Gastroesophageal sphincter (tissue), 4 donors: Measurements from ENCODE around the gene CHST1. TPM values are rescaled to one million over a fixed set of nuclear protein-coding genes. Genes with fewer than 3 reads are reported as not detected.

Experiments
- ATAC-seq: fragments of 150-250 bp; one replicate; pipeline ENCODE4 v1.9.1; 2016; ENCODE audit warnings: mild to moderate bottlenecking, moderate library complexity
- H3K27ac ChIP-seq, 4 donors: fragments of 200-600 bp; sonication (generic) in 3 of 4; 1 replicate in 3 of 4; 2 replicates in 1 of 4; pipeline ENCODE4 v1.5.1; 2016 to 2019
- H3K27me3 ChIP-seq: fragments of 200-600 bp; sonication (generic); one replicate; pipeline ENCODE4 v1.5.1; 2019
- H3K36me3 ChIP-seq, 2 donors: fragments of 200-600 bp; sonication (generic); one replicate each; pipeline ENCODE4 v1.5.1; 2019; ENCODE audit warnings: control low read depth in 1 of 2
- H3K4me1 ChIP-seq, 3 donors: fragments of 200-600 bp; sonication (generic); 1 replicate in 2 of 3; 2 replicates in 1 of 3; pipeline ENCODE4 v1.5.1; 2016 to 2019; ENCODE audit warnings: control low read depth in 2 of 3
- H3K4me3 ChIP-seq, 2 donors: fragments of 200-600 bp; sonication (generic); one replicate each; pipeline ENCODE4 v1.5.1; 2019; ENCODE audit warnings: mild to moderate bottlenecking in 1 of 2, moderate library complexity in 1 of 2
- H3K9me3 ChIP-seq, 3 donors: fragments of 200-600 bp; sonication (generic); one replicate each; pipeline ENCODE4 v1.5.1; 2017 to 2019; ENCODE audit warnings: control low read depth in 2 of 3
- CTCF ChIP-seq, 4 experiments: fragments of 200-600 bp in 2 of 4; fragments of 450-650 bp in 2 of 4; sonication (generic) in 1 of 4; IDR thresholded peaks; one replicate each; pipeline ENCODE4 v1.5.1; 2017 to 2019; ENCODE audit warnings: antibody characterized with exemption in 4 of 4, mild to moderate bottlenecking in 2 of 4, moderate library complexity in 2 of 4
- EP300 ChIP-seq: sonication (generic); formaldehyde crosslinking; IDR thresholded peaks from one replicate; pipeline ENCODE4 v1.6.1; 2017; ENCODE audit warnings: antibody characterized with exemption, mild to moderate bottlenecking
- POLR2A ChIP-seq, 2 donors: fragments of 450-650 bp; IDR thresholded peaks; one replicate each; pipeline ENCODE4 v1.6.1; 2017; ENCODE audit warnings: antibody characterized with exemption in 2 of 2, mild to moderate bottlenecking in 2 of 2, moderate library complexity in 1 of 2
- POLR2AphosphoS5 ChIP-seq: sonication (generic); formaldehyde crosslinking; IDR thresholded peaks from one replicate; pipeline ENCODE4 v1.6.1; 2017; ENCODE audit warnings: antibody characterized with exemption
- WGBS, 2 donors: methylation state at CpG; one replicate each; pipeline ENCODE4 v1.1.5; 2018; ENCODE audit warnings: low coverage in 1 of 2; 5-methylcytosine and 5-hydroxymethylcytosine counted together
- total RNA-seq, 4 donors: library from RNA; depleted of rRNA; stranded (reverse); fragments of >200 nt; gene quantifications; one replicate each; pipeline ENCODE4 v1.1.0, GENCODE V29; 2016

The CHST1 gene
- total RNA-seq, 4 donors from 2014 or later = 2.1 to 4.7 (median 2.4) TPM

GRCh38 chr11:45610627-45611026 lies 54.8 kb downstream of the CHST1 start:
- Histone ChIP-seq H3K4me1 (no peaks in the 10 kb centered on the region), H3K27ac (no peak overlapping the region), H3K36me3 (no peaks in the 10 kb centered on the region), H3K4me3 (no peak overlapping the region), H3K27me3 (peaks cover 34% of the 10 kb centered on the region), H3K9me3 (no peaks in the 10 kb centered on the region)
- 39% methylated on average over 2 of the region's 3 CpGs; no CpG with 5 or more reads in 1 of the 2 donors for WGBS, 2 donors
- no peak for TF ChIP-seq POLR2A (IDR thresholded peaks at IDR 0.05)
- TF ChIP-seq POLR2AphosphoS5 = no peak
- no peak for TF ChIP-seq CTCF (IDR thresholded peaks at IDR 0.05)
- no peak for TF ChIP-seq EP300
- ATAC-seq = no peak

- H3K27ac ChIP-seq = no peak overlapping the region
- WGBS, 2 donors = 0 to 43% methylated on average over 1 to 2 of the region's 2 CpGs
- no peak overlapping the region for H3K4me3 ChIP-seq
- H3K27me3 ChIP-seq = peaks cover 36% of the 10 kb centered on the region
- no peaks in the 10 kb centered on the region for H3K36me3 ChIP-seq
- no peaks in the 10 kb centered on the region for H3K4me1 ChIP-seq
- no peak for ATAC-seq
- TF ChIP-seq EP300 = no peak
- no peak for TF ChIP-seq POLR2A (IDR thresholded peaks at IDR 0.05)
- TF ChIP-seq POLR2AphosphoS5 = no peak
- no peak for TF ChIP-seq CTCF (IDR thresholded peaks at IDR 0.05)
- no peaks in the 10 kb centered on the region for H3K9me3 ChIP-seq
These were observed 55.5 kb downstream of the CHST1 start for GRCh38 chr11:45609902-45610301.

- Histone ChIP-seq H3K4me1 (no peaks in the 10 kb centered on the region), H3K9me3 (no peaks in the 10 kb centered on the region), H3K4me3 (no peak overlapping the region), H3K27ac (no peak overlapping the region), H3K27me3 (peaks cover 40% of the 10 kb centered on the region), H3K36me3 (no peaks in the 10 kb centered on the region)
- 80 to 84% methylated on average over 3 of the region's 3 CpGs for WGBS, 2 donors
- TF ChIP-seq POLR2AphosphoS5 (no peak), POLR2A (IDR thresholded peaks at IDR 0.05) (no peak), CTCF (IDR thresholded peaks at IDR 0.05) (no peak), EP300 (no peak)
- no peak for ATAC-seq
These were observed 56.1 kb downstream of the CHST1 start for GRCh38 chr11:45609337-45609736.

- no peaks in the 10 kb centered on the region for H3K4me1 ChIP-seq
- no peak overlapping the region for H3K4me3 ChIP-seq
- peaks cover 51% of the 10 kb centered on the region for H3K27me3 ChIP-seq
- no peak overlapping the region for H3K27ac ChIP-seq
- TF ChIP-seq POLR2A (IDR thresholded peaks at IDR 0.05) (no peak), POLR2AphosphoS5 (peak; percentile 23), EP300 (no peak), CTCF (IDR thresholded peaks at IDR 0.05) (no peak)
- WGBS, 2 donors = 48% methylated on average over 2 of the region's 5 CpGs; no CpG with 5 or more reads in 1 of the 2 donors
- no peaks in the 10 kb centered on the region for H3K9me3 ChIP-seq
- peak; percentile 52 for ATAC-seq
- H3K36me3 ChIP-seq = no peaks in the 10 kb centered on the region
These were observed 57.4 kb downstream of the CHST1 start for GRCh38 chr11:45607995-45608394.

GRCh38 chr11:45606514-45607281 lies 58.7 kb downstream of the CHST1 start:
- no peak for ATAC-seq
- H3K4me1 ChIP-seq = no peaks in the 10 kb centered on the region
- TF ChIP-seq POLR2A (IDR thresholded peaks at IDR 0.05) (no peak), CTCF (IDR thresholded peaks at IDR 0.05) (no peak), POLR2AphosphoS5 (no peak), EP300 (no peak)
- H3K27me3 ChIP-seq = peaks cover 56% of the 10 kb centered on the region
- H3K4me3 ChIP-seq = no peak overlapping the region
- H3K9me3 ChIP-seq = peaks cover 0 to 5% (median 0%) of the 10 kb centered on the region in 3 donors
- 10 to 38% methylated on average over 2 to 4 of the region's 10 CpGs for WGBS, 2 donors
- no peaks in the 10 kb centered on the region for H3K36me3 ChIP-seq
- H3K27ac ChIP-seq = no peak overlapping the region
